Measurements from ENCODE around the gene MTHFSD.

MTHFSD gene

GRCh38 chr16:86492267-86492960 is 62.6 kb downstream of the MTHFSD start:
- Histone ChIP-seq H3K9me2 (replicated peaks; ENCODE audit: insufficient read depth, low read length) (no peaks in the 10 kb centered on the region), H3K27ac (ENCODE audit: low read length) (no peak overlapping the region), H3F3A (ENCODE audit: insufficient read depth, low read length) (no peaks in the 10 kb centered on the region), H3K4me2 (ENCODE audit: low read depth, low read length) (no peak overlapping the region), H3K9ac (ENCODE audit: low read length) (no peak overlapping the region), H3K9me3 (replicated peaks; ENCODE audit: insufficient read depth, low read length) (no peaks in the 10 kb centered on the region), H4K20me1 (ENCODE audit: insufficient read depth, low read length) (no peaks in the 10 kb centered on the region), H2AFZ (ENCODE audit: low read length) (no peak overlapping the region), H3K4me3 (ENCODE audit: low read length) (no peak overlapping the region), H3K79me2 (ENCODE audit: low read length) (no peaks in the 10 kb centered on the region), H3K4me1 (ENCODE audit: low read length) (no peaks in the 10 kb centered on the region), H3K27me3 (replicated peaks; ENCODE audit: insufficient read depth, low read length) (peaks cover 44% of the 10 kb centered on the region), H3K36me3 (replicated peaks; ENCODE audit: insufficient read depth, low read length) (no peaks in the 10 kb centered on the region)
- TF ChIP-seq EZH2 (optimal IDR thresholded peaks at IDR 0.05; ENCODE audit: low read depth, low read length) (no peak), EZH2phosphoT487 (IDR thresholded peaks at IDR 0.05; ENCODE audit: low read length) (no peak), CTCF (IDR thresholded peaks at IDR 0.05; ENCODE audit: low read length) (no peak)
- no peak for DNase-seq

- no peak overlapping the region for H3K4me3 ChIP-seq (ENCODE audit: low read length)
- peaks cover 47% of the 10 kb centered on the region for H3K27me3 ChIP-seq (replicated peaks; ENCODE audit: insufficient read depth, low read length)
- no peaks in the 10 kb centered on the region for H3K4me1 ChIP-seq (ENCODE audit: low read length)
- TF ChIP-seq EZH2phosphoT487 (IDR thresholded peaks at IDR 0.05; ENCODE audit: low read length) (no peak), EZH2 (optimal IDR thresholded peaks at IDR 0.05; ENCODE audit: low read depth, low read length) (no peak), CTCF (IDR thresholded peaks at IDR 0.05; ENCODE audit: low read length) (no peak)
- H3K4me2 ChIP-seq (ENCODE audit: low read depth, low read length) = no peak overlapping the region
- no peaks in the 10 kb centered on the region for H3K79me2 ChIP-seq (ENCODE audit: low read length)
- H3K27ac ChIP-seq (ENCODE audit: low read length) = no peak overlapping the region
- H3K9me2 ChIP-seq (replicated peaks; ENCODE audit: insufficient read depth, low read length) = no peaks in the 10 kb centered on the region
- H3F3A ChIP-seq (ENCODE audit: insufficient read depth, low read length) = no peaks in the 10 kb centered on the region
- no peaks in the 10 kb centered on the region for H3K36me3 ChIP-seq (replicated peaks; ENCODE audit: insufficient read depth, low read length)
- no peaks in the 10 kb centered on the region for H4K20me1 ChIP-seq (ENCODE audit: insufficient read depth, low read length)
- H2AFZ ChIP-seq (ENCODE audit: low read length) = no peak overlapping the region
- no peak overlapping the region for H3K9ac ChIP-seq (ENCODE audit: low read length)
- no peaks in the 10 kb centered on the region for H3K9me3 ChIP-seq (replicated peaks; ENCODE audit: insufficient read depth, low read length)
- DNase-seq = no peak
Observed at GRCh38 chr16:86491640-86492023, 63.4 kb downstream of the MTHFSD start.

GRCh38 chr16:86490859-86491639 is 64.0 kb downstream of the MTHFSD start:
- Histone ChIP-seq H3K27ac (ENCODE audit: low read length) (no peak overlapping the region), H3K4me3 (ENCODE audit: low read length) (no peak overlapping the region), H3K36me3 (replicated peaks; ENCODE audit: insufficient read depth, low read length) (no peaks in the 10 kb centered on the region), H2AFZ (ENCODE audit: low read length) (no peak overlapping the region), H3K4me2 (ENCODE audit: low read depth, low read length) (no peak overlapping the region), H3K9me2 (replicated peaks; ENCODE audit: insufficient read depth, low read length) (no peaks in the 10 kb centered on the region), H3K27me3 (replicated peaks; ENCODE audit: insufficient read depth, low read length) (peaks cover 46% of the 10 kb centered on the region), H3K9me3 (replicated peaks; ENCODE audit: insufficient read depth, low read length) (no peaks in the 10 kb centered on the region), H4K20me1 (ENCODE audit: insufficient read depth, low read length) (no peaks in the 10 kb centered on the region), H3K9ac (ENCODE audit: low read length) (no peak overlapping the region), H3K79me2 (ENCODE audit: low read length) (no peaks in the 10 kb centered on the region), H3F3A (ENCODE audit: insufficient read depth, low read length) (no peaks in the 10 kb centered on the region), H3K4me1 (ENCODE audit: low read length) (no peaks in the 10 kb centered on the region)
- DNase-seq = no peak
- TF ChIP-seq CTCF (IDR thresholded peaks at IDR 0.05; ENCODE audit: low read length) = no peak
- no peak for TF ChIP-seq EZH2phosphoT487 (IDR thresholded peaks at IDR 0.05; ENCODE audit: low read length)
- no peak for TF ChIP-seq EZH2 (optimal IDR thresholded peaks at IDR 0.05; ENCODE audit: low read depth, low read length)

Measured in MM.1S (cell line).